ENCODE measurements around the gene HHATL.

- TF ChIP-seq NFE2L1 (CRISPR knock-in tag; IDR thresholded peaks at IDR 0.05) (no peak), KAT7 (CRISPR knock-in tag; IDR thresholded peaks at IDR 0.05; ENCODE audit: borderline replicate concordance) (no peak), SMAD3 (CRISPR knock-in tag; IDR thresholded peaks at IDR 0.05; ENCODE audit: borderline replicate concordance) (no peak), CTCF (IDR thresholded peaks at IDR 0.05) (no peak), ZSCAN18 (CRISPR knock-in tag; IDR thresholded peaks at IDR 0.05) (no peak), TEAD4 (CRISPR knock-in tag; IDR thresholded peaks at IDR 0.05) (no peak)
- TF ChIP-seq, protein P1, sequence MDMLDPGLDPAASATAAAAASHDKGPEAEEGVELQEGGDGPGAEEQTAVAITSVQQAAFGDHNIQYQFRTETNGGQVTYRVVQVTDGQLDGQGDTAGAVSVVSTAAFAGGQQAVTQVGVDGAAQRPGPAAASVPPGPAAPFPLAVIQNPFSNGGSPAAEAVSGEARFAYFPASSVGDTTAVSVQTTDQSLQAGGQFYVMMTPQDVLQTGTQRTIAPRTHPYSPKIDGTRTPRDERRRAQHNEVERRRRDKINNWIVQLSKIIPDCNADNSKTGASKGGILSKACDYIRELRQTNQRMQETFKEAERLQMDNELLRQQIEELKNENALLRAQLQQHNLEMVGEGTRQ (CRISPR knock-in tag; IDR thresholded peaks at IDR 0.05), result no peak
- TF ChIP-seq, protein P2, sequence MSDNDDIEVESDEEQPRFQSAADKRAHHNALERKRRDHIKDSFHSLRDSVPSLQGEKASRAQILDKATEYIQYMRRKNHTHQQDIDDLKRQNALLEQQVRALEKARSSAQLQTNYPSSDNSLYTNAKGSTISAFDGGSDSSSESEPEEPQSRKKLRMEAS (CRISPR knock-in tag; IDR thresholded peaks at IDR 0.05), result no peak
- TF ChIP-seq, protein P3, sequence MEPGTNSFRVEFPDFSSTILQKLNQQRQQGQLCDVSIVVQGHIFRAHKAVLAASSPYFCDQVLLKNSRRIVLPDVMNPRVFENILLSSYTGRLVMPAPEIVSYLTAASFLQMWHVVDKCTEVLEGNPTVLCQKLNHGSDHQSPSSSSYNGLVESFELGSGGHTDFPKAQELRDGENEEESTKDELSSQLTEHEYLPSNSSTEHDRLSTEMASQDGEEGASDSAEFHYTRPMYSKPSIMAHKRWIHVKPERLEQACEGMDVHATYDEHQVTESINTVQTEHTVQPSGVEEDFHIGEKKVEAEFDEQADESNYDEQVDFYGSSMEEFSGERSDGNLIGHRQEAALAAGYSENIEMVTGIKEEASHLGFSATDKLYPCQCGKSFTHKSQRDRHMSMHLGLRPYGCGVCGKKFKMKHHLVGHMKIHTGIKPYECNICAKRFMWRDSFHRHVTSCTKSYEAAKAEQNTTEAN (CRISPR knock-in tag; IDR thresholded peaks at IDR 0.05), result no peak
Measured at GRCh38 chr3:42673082-42673481, 29.5 kb downstream of the HHATL start.
